GM12878 (cell line): ENCODE data around the gene BTG2. TPM values are rescaled to one million over a fixed set of nuclear protein-coding genes. Genes with fewer than 3 reads are reported as not detected.
A peak's percentile ranks its signal among the peaks of the same experiment; 100 is the strongest.

ENCODE experiments used
- ATF2 ChIP-seq: IDR thresholded peaks from 2 replicates; pipeline ENCODE4 v1.6.1; 2012; ENCODE audit warnings: low read length, inconsistent platforms
- BMI1 ChIP-seq: fragments of 450-650 bp; IDR thresholded peaks from 2 replicates; pipeline ENCODE4 v1.6.1; 2016; ENCODE audit warnings: mild to moderate bottlenecking, moderate library complexity, borderline replicate concordance
- CEBPZ ChIP-seq: fragments of 150-350 bp; IDR thresholded peaks from 2 replicates; pipeline ENCODE4 v1.6.1; 2016; ENCODE audit warnings: low read depth, low read length
- CREM ChIP-seq: IDR thresholded peaks from 2 replicates; pipeline ENCODE4 v1.6.1; 2014; ENCODE audit warnings: antibody characterized with exemption, low read depth
- FOS ChIP-seq: IDR thresholded peaks from 3 replicates; pipeline ENCODE4 v1.6.1; 2011; ENCODE audit warnings: borderline replicate concordance; ENCODE audit not compliant: insufficient read length; ENCODE audit errors: extremely low read depth
- HDAC2 ChIP-seq: fragments of 200-600 bp; sonication (generic); IDR thresholded peaks from 2 replicates; pipeline ENCODE4 v1.6.1; 2017
- HSF1 ChIP-seq: fragments of 150-350 bp; IDR thresholded peaks from 2 replicates; pipeline ENCODE4 v1.6.1; 2014; ENCODE audit warnings: mild to moderate bottlenecking, low read depth, low read length
- MEF2B ChIP-seq: fragments of 450-650 bp; IDR thresholded peaks from 2 replicates; pipeline ENCODE4 v1.6.1; 2018; ENCODE audit warnings: mild to moderate bottlenecking, moderate library complexity; ENCODE audit not compliant: partially characterized antibody, poor library complexity, severe bottlenecking
- MYC ChIP-seq: IDR thresholded peaks from 2 replicates; pipeline ENCODE4 v1.6.1; 2011; ENCODE audit warnings: mild to moderate bottlenecking, low read length, moderate library complexity, inconsistent platforms; ENCODE audit not compliant: insufficient read depth, insufficient replicate concordance, insufficient read length, severe bottlenecking
- PAX5 ChIP-seq: IDR thresholded peaks from 2 replicates; pipeline ENCODE4 v1.6.1; 2011; ENCODE audit warnings: low read depth, low read length, borderline replicate concordance
- POLR2A ChIP-seq: IDR thresholded peaks from 2 replicates; pipeline ENCODE4 v1.6.1; 2011; ENCODE audit warnings: low read depth, mild to moderate bottlenecking, low read length
- RAD21 ChIP-seq: IDR thresholded peaks from 2 replicates; pipeline ENCODE4 v1.6.1; 2011; ENCODE audit warnings: mild to moderate bottlenecking, low read depth, low read length, moderate library complexity; ENCODE audit not compliant: insufficient read depth
- RELA ChIP-seq: fragments of 450-650 bp; IDR thresholded peaks from 2 replicates; pipeline ENCODE4 v1.8.0; 2014; ENCODE audit warnings: borderline replicate concordance; ENCODE audit not compliant: partially characterized antibody
- SREBF1 ChIP-seq: IDR thresholded peaks from 2 replicates; pipeline ENCODE4 v1.6.1; 2012; ENCODE audit warnings: mild to moderate bottlenecking, low read length
- TAF1 ChIP-seq: IDR thresholded peaks from 2 replicates; pipeline ENCODE4 v1.6.1; 2011; ENCODE audit warnings: mild to moderate bottlenecking, low read depth, low read length, borderline replicate concordance
- polyA plus RNA-seq, 11 experiments: library from polyadenylated mRNA; depleted of rRNA in 4 of 11; unstranded in 6 of 11; stranded (reverse) in 5 of 11; fragments of >200 nt; fragmentation: Nextera tagmentation in 4 of 11; fragmentation: Illumina TruSeq in 1 of 11; extraction: Ambion mirVana in 4 of 11; extraction: Trizol in 1 of 11; gene quantifications; 1 replicate in 1 of 11; 2 replicates in 10 of 11; pipeline versions ENCODE4 v1.2.1 to v1.2.3, GENCODE V29; 2011 to 2016; ENCODE audit warnings: inconsistent platforms in 2 of 11, missing spikeins in 2 of 11, low read depth in 1 of 11
- total RNA-seq, 4 experiments: library from RNA; depleted of rRNA in 3 of 4; stranded (reverse); fragments of >200 nt in 3 of 4; fragmentation: Illumina TruSeq in 1 of 4; extraction: Trizol in 1 of 4; gene quantifications; 2 replicates each; pipeline versions ENCODE4 v1.2.1 to v1.2.3, GENCODE V29; 2013 to 2021
- TF ChIP-seq, protein P1 (sequence below): fragments of 450-650 bp; IDR thresholded peaks from 2 replicates; pipeline ENCODE4 v1.6.1; 2017; ENCODE audit warnings: mild to moderate bottlenecking, low read depth, inconsistent platforms; ENCODE audit not compliant: poor library complexity, severe bottlenecking
- TF ChIP-seq, protein P2 (sequence below): fragments of 450-650 bp; IDR thresholded peaks from 2 replicates; pipeline ENCODE4 v1.6.1; 2016; ENCODE audit warnings: mild to moderate bottlenecking
- TF ChIP-seq, protein P3 (sequence below): IDR thresholded peaks from 2 replicates; pipeline ENCODE4 v1.6.1; 2012; ENCODE audit warnings: low read depth, low read length, improper control_type of control experiment

The BTG2 gene
- total and polyA plus RNA-seq, 10 of the 15 experiments (the other 5 are each of a cell fraction or from before 2014, with no cell fraction given): 23.3 to 160 (median 98.1) TPM

DNA sequence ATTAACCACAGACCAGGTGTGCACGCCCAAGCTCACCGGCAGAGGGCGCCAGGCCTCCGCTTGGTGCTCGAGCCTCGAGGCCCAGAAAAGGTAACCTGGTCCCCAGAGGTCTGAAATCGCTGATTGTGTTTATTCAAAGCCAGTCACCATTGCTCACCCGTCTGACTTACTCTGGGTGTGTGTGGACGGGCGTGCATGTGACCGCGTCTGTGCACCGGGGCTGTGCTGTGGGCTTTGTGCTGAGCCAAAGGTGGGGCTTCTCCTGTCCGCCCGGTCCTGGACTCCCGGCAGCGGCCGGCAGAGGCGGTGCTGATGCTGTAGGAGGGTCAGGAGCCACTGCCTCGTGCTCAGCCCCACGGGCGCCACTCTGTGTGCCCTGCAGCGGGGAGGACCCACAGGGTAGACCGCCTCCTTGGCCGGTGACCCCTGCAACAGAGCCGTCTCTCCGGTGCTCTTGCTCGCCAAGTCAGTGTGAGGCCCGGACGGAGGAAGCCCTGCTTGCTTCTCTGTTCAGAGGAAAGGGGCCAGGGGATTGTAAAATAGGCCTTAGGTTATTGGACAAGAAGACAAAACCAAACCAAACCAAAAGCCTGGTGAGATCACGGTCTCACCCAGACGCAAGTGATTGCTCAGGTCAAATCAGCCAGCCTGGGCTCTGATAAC is 32.0 kb upstream of the BTG2 start (continued):
- TF ChIP-seq FOS (no peak), BMI1 (no peak), HDAC2 (no peak), SREBF1 (no peak), CREM (peak; percentile 44; the same call in 1 of the 2 replicates), HSF1 (no peak), POLR2A (peak; percentile 70), MEF2B (peak; percentile 91), MYC (no peak), CEBPZ (no peak), ATF2 (no peak), TAF1 (peak; percentile 44; the same call in 1 of the 2 replicates), RELA (peak; percentile 77), PAX5 (no peak), RAD21 (peak; percentile 97)
- TF ChIP-seq, protein P1, sequence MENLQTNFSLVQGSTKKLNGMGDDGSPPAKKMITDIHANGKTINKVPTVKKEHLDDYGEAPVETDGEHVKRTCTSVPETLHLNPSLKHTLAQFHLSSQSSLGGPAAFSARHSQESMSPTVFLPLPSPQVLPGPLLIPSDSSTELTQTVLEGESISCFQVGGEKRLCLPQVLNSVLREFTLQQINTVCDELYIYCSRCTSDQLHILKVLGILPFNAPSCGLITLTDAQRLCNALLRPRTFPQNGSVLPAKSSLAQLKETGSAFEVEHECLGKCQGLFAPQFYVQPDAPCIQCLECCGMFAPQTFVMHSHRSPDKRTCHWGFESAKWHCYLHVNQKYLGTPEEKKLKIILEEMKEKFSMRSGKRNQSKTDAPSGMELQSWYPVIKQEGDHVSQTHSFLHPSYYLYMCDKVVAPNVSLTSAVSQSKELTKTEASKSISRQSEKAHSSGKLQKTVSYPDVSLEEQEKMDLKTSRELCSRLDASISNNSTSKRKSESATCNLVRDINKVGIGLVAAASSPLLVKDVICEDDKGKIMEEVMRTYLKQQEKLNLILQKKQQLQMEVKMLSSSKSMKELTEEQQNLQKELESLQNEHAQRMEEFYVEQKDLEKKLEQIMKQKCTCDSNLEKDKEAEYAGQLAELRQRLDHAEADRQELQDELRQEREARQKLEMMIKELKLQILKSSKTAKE: peak; percentile 79
- TF ChIP-seq, protein P2, sequence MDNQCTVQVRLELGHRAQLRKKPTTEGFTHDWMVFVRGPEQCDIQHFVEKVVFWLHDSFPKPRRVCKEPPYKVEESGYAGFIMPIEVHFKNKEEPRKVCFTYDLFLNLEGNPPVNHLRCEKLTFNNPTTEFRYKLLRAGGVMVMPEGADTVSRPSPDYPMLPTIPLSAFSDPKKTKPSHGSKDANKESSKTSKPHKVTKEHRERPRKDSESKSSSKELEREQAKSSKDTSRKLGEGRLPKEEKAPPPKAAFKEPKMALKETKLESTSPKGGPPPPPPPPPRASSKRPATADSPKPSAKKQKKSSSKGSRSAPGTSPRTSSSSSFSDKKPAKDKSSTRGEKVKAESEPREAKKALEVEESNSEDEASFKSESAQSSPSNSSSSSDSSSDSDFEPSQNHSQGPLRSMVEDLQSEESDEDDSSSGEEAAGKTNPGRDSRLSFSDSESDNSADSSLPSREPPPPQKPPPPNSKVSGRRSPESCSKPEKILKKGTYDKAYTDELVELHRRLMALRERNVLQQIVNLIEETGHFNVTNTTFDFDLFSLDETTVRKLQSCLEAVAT: peak; percentile 79
- TF ChIP-seq, protein P3, sequence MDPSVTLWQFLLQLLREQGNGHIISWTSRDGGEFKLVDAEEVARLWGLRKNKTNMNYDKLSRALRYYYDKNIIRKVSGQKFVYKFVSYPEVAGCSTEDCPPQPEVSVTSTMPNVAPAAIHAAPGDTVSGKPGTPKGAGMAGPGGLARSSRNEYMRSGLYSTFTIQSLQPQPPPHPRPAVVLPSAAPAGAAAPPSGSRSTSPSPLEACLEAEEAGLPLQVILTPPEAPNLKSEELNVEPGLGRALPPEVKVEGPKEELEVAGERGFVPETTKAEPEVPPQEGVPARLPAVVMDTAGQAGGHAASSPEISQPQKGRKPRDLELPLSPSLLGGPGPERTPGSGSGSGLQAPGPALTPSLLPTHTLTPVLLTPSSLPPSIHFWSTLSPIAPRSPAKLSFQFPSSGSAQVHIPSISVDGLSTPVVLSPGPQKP: no peak
